OCI-LY1 (cell line): ENCODE data around the gene DNM2.

Experiments used
- EZH2 ChIP-seq: fragments of 200-600 bp; sonication (generic), shearing (Covaris generic); IDR thresholded peaks from 2 replicates; pipeline ENCODE4 v1.8.0; 2017; ENCODE audit warnings: borderline replicate concordance, mixed run types, mild to moderate bottlenecking, antibody characterized with exemption, low read length, moderate library complexity, mixed read lengths
- TF ChIP-seq, protein P1 (sequence below): fragments of 200-600 bp; sonication (generic), shearing (Covaris generic); IDR thresholded peaks from 2 replicates; pipeline ENCODE4 v1.5.1; 2017; ENCODE audit warnings: mild to moderate bottlenecking, antibody characterized with exemption, low read length, moderate library complexity, mixed read lengths

- TF ChIP-seq EZH2: no peak
- TF ChIP-seq, protein P1, sequence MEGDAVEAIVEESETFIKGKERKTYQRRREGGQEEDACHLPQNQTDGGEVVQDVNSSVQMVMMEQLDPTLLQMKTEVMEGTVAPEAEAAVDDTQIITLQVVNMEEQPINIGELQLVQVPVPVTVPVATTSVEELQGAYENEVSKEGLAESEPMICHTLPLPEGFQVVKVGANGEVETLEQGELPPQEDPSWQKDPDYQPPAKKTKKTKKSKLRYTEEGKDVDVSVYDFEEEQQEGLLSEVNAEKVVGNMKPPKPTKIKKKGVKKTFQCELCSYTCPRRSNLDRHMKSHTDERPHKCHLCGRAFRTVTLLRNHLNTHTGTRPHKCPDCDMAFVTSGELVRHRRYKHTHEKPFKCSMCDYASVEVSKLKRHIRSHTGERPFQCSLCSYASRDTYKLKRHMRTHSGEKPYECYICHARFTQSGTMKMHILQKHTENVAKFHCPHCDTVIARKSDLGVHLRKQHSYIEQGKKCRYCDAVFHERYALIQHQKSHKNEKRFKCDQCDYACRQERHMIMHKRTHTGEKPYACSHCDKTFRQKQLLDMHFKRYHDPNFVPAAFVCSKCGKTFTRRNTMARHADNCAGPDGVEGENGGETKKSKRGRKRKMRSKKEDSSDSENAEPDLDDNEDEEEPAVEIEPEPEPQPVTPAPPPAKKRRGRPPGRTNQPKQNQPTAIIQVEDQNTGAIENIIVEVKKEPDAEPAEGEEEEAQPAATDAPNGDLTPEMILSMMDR: no peak
Measured at GRCh38 chr19:10680545-10681135, 37.2 kb upstream of the DNM2 start.
